Osteoblast (primary cell): ENCODE data around the gene ASPSCR1. TPM values are rescaled to one million over a fixed set of nuclear protein-coding genes. Genes with fewer than 3 reads are reported as not detected.

Experiments
- DNase-seq: peaks from one replicate; pipeline ENCODE4 v3.0.0; 2011; ENCODE audit warnings: low spot score, mixed read lengths; ENCODE audit not compliant: insufficient read length; ENCODE audit errors: missing footprints
- H2AFZ ChIP-seq: 2 replicates; pipeline ENCODE4 v1.6.0; 2011; ENCODE audit warnings: mild to moderate bottlenecking, low read length
- H3K27ac ChIP-seq: 2 replicates; pipeline ENCODE4 v1.5.1; 2011; ENCODE audit warnings: mild to moderate bottlenecking, low read depth, low read length, moderate library complexity
- H3K27me3 ChIP-seq: 2 replicates; pipeline ENCODE4 v1.6.0; 2012; ENCODE audit warnings: mild to moderate bottlenecking, control low read depth, inconsistent platforms, low read length, moderate library complexity; ENCODE audit not compliant: insufficient read depth
- H3K36me3 ChIP-seq: 2 replicates; pipeline ENCODE4 v1.5.1; 2011; ENCODE audit warnings: mild to moderate bottlenecking, low read length, control low read depth, moderate library complexity; ENCODE audit not compliant: insufficient read depth
- H3K4me1 ChIP-seq: 2 replicates; pipeline ENCODE4 v1.5.1; 2011; ENCODE audit warnings: mild to moderate bottlenecking, low read length, control low read depth, moderate library complexity; ENCODE audit not compliant: insufficient read depth
- H3K4me2 ChIP-seq: 2 replicates; pipeline ENCODE4 v1.6.0; 2011; ENCODE audit warnings: mild to moderate bottlenecking, low read length; ENCODE audit not compliant: insufficient read depth
- H3K4me3 ChIP-seq: fragments of 200-600 bp; sonication (generic); 3 replicates; pipeline ENCODE4 v1.5.1; 2012; ENCODE audit warnings: mild to moderate bottlenecking, low read length, inconsistent platforms; ENCODE audit not compliant: insufficient read depth
- H3K79me2 ChIP-seq: 2 replicates; pipeline ENCODE4 v1.6.0; 2012; ENCODE audit warnings: mild to moderate bottlenecking, low read length, control low read depth, inconsistent platforms; ENCODE audit not compliant: insufficient read depth
- H3K9me3 ChIP-seq: 2 replicates; pipeline ENCODE4 v1.5.1; 2011; ENCODE audit warnings: low read depth, low read length, control low read depth
- H4K20me1 ChIP-seq: 2 replicates; pipeline ENCODE4 v1.6.0; 2012; ENCODE audit warnings: mild to moderate bottlenecking, low read length, control low read depth; ENCODE audit not compliant: insufficient read depth
- total RNA-seq: library from RNA; depleted of rRNA; stranded (reverse); fragments of >200 nt; gene quantifications from 2 replicates; pipeline ENCODE4 v1.2.3, GENCODE V29; 2012
- TF ChIP-seq, protein P1 (sequence below): IDR thresholded peaks from 2 replicates; pipeline ENCODE4 v1.5.1; 2011; ENCODE audit warnings: mild to moderate bottlenecking, low read depth, low read length, moderate library complexity; ENCODE audit errors: extremely low read depth

Gene ASPSCR1
- total RNA-seq, 1 donor, result 35.8 TPM

DNA sequence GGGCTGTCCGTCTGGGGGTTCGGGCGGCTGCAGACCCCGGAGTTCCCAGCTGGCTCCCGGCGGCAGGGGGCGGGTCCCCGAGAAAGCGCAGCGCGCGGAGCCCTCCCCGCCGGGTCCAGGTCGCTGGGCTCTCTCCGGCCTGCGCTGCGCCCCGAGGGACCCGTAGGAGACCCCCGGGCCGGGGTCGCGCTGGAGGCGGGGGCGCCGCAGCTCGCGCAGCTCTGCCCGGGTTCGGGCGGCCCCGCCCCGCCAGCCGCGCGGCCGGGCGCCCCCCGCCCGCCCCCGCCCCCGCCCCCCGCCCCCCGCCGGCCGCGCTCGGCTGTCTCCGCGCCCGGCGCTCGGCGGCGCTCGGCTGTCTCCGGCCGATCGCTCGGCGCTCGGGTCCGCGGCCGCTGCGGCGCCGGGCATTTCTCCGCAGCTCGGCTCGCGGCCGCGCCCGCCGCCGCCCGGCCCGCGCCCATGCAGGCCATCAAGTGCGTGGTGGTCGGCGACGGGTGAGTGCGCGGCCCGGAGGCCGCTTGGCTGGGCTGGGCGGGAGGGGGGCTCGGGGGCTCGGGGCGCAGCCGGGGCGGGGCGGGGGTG is 54.0 kb downstream of the ASPSCR1 start, which contains the start of gene RAC3:
Gene RAC3, plus strand, starts transcription at position 376 of the 582 bp plus-strand sequence. Its CDS starts 84 bp downstream, at position 460.
- no peaks in the 10 kb centered on the region for H3K36me3 ChIP-seq
- DNase-seq, result peak; percentile 98
- peaks cover 5% of the 10 kb centered on the region for H4K20me1 ChIP-seq
- TF ChIP-seq, protein P1, sequence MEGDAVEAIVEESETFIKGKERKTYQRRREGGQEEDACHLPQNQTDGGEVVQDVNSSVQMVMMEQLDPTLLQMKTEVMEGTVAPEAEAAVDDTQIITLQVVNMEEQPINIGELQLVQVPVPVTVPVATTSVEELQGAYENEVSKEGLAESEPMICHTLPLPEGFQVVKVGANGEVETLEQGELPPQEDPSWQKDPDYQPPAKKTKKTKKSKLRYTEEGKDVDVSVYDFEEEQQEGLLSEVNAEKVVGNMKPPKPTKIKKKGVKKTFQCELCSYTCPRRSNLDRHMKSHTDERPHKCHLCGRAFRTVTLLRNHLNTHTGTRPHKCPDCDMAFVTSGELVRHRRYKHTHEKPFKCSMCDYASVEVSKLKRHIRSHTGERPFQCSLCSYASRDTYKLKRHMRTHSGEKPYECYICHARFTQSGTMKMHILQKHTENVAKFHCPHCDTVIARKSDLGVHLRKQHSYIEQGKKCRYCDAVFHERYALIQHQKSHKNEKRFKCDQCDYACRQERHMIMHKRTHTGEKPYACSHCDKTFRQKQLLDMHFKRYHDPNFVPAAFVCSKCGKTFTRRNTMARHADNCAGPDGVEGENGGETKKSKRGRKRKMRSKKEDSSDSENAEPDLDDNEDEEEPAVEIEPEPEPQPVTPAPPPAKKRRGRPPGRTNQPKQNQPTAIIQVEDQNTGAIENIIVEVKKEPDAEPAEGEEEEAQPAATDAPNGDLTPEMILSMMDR, result no peak
- no peaks in the 10 kb centered on the region for H3K79me2 ChIP-seq
- no peak within 1 kb of the TSS for H3K27ac ChIP-seq
- peak within 1 kb of the TSS; percentile 83 for H3K4me2 ChIP-seq
- no peaks in the 10 kb centered on the region for H3K27me3 ChIP-seq
- peak within 1 kb of the TSS; percentile 72 for H2AFZ ChIP-seq
- peak within 1 kb of the TSS; percentile 72 for H3K4me3 ChIP-seq
- H3K9me3 ChIP-seq, result no peaks in the 10 kb centered on the region
- H3K4me1 ChIP-seq, result peaks cover 10% of the 10 kb centered on the region

DNA sequence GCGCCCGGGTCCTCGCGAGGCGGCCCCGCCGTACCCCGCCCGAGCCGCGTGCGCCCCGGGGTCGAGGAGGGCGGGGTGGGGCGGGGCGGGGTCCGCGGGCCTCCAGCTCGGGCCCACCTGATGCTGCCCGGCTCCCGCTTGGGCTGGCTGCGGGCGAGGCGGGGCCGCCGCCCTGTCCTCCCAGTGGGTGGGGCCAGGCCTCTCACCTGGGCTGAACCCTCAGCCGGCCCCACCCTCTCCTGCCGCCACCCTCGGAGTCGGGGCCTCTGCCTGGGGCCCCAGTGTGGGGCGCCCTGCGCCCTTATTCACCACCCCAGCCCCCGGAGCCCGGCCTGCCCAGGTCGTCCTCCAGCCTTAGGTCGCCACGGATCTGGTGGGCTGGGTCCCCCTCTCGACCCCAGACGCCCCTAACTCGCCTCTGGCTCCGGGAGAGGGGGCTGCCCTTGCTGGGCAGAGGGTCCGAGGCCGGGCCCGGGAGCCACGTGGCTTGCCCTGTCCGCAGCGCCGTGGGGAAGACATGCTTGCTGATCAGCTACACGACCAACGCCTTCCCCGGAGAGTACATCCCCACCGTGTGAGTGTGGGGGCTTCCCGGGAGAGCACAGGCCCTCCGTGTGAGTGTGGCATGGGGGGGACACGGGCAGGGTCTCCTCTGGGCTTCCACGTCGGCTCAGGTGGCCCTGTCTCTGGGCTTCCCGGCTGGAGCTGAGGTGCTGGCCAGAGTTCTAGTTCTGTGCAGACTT is 54.6 kb downstream of the ASPSCR1 start:
- H3K27me3 ChIP-seq, result no peaks in the 10 kb centered on the region
- H3K36me3 ChIP-seq, result no peaks in the 10 kb centered on the region
- peaks cover 16% of the 10 kb centered on the region for H3K4me1 ChIP-seq
- TF ChIP-seq, protein P1, result no peak
- peak overlapping the region; percentile 43 for H3K4me3 ChIP-seq
- H3K4me2 ChIP-seq, result peak overlapping the region; percentile 60
- H4K20me1 ChIP-seq, result peaks cover 5% of the 10 kb centered on the region
- DNase-seq, result no peak
- H2AFZ ChIP-seq, result no peak overlapping the region
- H3K79me2 ChIP-seq, result no peaks in the 10 kb centered on the region
- H3K9me3 ChIP-seq, result no peaks in the 10 kb centered on the region
- H3K27ac ChIP-seq, result no peak overlapping the region

DNA sequence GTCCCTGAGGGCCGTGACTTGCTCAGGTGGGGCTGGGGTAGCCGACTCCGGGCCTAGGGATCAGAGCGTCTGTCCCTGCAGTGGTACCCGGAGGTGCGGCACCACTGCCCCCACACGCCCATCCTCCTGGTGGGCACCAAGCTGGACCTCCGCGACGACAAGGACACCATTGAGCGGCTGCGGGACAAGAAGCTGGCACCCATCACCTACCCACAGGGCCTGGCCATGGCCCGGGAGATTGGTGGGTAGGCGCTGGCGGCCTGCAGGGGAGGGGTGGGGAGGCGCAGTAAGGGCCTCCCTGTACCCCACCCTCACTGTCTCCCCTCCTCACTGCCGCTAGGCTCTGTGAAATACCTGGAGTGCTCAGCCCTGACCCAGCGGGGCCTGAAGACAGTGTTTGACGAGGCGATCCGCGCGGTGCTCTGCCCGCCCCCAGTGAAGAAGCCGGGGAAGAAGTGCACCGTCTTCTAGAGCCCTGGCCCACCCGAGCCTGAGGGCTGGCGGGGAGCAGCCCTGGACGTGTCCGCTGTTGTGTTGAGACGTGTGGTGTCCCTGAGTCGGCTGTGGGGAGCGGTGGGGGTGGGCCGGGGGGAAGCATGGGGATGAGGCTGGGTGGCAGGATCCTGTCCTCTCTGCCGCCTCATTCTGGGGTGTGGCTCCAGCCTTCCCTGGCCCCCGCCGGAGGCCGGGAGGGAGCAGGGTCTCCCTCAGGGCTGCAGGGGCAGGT is 56.1 kb downstream of the ASPSCR1 start:
- Histone ChIP-seq H3K4me2 (no peak overlapping the region), H3K4me1 (peaks cover 21% of the 10 kb centered on the region), H3K9me3 (no peaks in the 10 kb centered on the region), H3K27ac (no peak overlapping the region), H3K79me2 (no peaks in the 10 kb centered on the region), H3K27me3 (no peaks in the 10 kb centered on the region), H3K4me3 (no peak overlapping the region), H3K36me3 (no peaks in the 10 kb centered on the region), H4K20me1 (peaks cover 5% of the 10 kb centered on the region), H2AFZ (no peak overlapping the region)
- TF ChIP-seq, protein P1, result no peak
- no peak for DNase-seq
